AML-193 (cell line): Measurements from ENCODE around the gene IL12RB1.
"Not testable (repeated sequence)": the region's sequence is repeated elsewhere in the genome, so short reads cannot be mapped to it uniquely, and the experiment has no call there.

Experiments used
- DNase-seq, 2 experiments: peaks; one replicate each; lab custom pipeline; 2025; lab: John Stamatoyannopoulos, UW

The IL12RB1 gene

DNA sequence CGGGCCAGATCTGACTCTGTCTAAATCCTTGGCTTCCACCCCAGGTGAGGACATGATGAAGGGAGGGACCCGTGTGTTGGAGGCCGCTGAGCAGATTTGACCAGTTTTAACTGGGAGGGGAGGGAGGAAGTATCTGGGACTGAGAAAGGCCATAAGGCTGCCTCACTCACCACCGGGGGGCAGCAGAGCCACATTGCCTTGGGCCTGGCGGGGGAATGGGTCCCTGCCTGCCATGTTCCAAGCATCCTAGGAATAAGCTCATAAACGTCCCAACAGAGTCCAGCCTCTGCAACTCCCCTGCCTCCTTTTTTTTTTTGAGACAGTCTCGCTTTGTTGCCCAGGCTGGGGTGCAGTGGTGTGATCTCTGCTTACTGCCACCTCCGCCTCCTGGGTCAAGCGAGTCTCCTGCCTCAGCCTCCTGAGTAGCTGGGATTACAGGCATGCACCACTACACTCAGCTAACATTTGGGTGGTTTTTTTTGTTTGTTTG lies 26.3 kb upstream of the IL12RB1 start:
- peak; percentile 66 to 71 for DNase-seq

DNA sequence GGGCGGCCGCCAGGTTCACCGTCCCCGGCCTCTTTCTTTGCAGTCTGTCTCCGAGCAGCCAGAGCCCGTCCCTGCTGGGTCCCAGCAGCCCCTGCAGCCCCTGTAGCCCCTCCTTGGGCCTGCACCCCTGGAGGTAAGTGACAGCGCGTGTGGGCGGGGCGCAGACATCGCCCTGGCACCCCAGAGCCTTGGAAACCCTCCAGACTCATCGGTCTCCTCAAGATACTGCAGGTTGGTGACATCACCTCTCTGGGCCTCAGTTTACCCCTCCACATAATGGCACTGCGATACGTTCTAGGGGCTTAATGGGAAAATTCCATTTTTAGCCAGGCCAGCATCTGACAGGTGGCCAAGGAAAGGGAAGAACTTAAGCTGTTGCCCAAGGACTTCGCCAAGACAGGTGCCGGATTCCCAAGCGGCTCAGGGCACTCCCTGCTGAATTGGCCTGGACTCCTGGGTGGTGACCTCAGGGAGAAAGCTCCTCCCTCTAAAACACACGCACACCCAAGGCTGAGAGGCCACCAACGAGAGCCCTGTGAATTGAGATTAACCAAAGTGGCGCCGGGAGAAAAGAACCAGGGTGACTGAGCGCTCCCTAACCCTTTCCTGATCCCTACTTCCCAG lies 24.0 kb upstream of the IL12RB1 start:
- DNase-seq, result no peak

DNA sequence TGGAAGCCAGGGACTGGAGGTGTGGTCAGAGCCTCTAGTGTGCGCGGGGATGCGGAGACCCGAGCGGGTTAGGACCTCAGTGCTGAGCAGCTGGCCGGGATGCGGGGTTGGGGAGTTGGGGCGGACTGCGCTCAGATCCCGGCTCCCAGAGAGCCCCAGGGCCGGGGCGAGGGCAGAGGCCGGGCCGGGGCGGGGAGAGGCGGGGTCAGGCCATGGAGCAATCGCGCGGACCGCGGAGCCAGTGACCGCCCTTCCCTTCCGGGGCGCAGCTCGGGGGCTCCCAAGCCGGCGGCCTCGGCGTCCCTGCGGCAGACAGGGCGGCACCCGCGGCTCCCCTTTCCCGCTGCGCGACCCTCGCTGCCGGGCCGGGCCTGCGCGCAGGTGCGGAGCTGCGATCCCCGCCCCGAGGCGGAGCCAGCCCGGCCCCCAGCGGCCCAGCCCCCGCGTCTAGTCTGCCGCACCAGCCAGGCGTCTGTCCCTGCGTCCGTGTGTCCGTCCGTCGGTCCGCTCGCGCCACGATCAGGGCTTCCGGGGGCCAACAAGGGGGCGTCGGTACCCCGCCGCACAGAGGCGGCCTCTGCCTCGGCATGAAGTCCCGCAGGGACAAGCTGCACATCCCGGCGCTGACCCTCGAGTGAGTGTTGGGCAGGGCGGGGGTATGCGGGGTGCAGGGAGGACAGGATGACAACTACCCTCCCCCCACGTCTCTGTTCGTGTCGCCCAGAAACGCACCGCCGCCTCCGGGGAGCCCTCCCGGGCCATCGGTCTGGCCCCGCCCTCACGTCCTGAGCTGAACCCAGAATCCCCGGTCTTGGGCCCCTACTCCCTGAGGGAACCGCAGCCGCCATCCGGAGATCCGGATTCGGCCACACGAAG lies 23.2 kb upstream of the IL12RB1 start:
- DNase-seq, result peak; percentile 26 to 42

DNA sequence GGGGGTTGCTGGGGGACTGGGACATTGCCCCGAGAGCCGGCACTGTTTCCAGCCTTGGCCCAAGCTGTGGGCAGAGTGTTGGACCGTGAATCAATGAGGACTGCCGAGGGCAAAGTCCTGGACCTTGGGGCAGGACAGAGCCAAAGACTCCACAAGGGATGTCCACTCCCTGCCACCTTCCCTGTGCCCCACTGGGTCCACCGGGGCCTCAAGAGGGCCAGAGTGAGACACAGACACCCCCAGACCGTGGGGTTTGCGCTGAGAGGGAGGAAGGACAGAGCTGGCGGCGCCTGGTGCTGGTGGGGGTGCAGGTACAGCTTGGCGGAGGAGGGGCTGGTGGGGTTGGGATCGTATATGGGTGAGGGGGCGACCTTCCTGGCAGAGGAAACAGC lies 22.6 kb upstream of the IL12RB1 start:
- no peak for DNase-seq

DNA sequence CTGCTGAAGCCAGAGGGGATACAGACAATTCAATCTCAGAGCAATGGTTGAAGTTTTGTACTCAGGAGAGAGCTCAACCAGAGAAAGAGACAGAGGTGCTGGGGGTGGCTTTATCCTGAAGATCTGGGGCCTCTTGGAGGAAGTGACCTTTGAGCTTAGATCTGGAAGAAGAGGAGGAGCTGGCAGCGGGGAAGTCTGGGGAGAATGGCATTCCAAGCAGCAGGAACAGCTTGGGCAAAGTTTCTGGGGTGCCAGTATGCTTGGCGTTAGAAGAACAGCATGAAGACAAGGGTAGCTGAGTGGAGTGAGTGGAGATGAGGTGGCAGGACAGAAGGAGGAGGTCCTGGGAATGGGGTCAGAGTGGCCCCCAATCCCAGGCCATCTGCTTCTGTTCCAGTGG lies 22.2 kb upstream of the IL12RB1 start:
- DNase-seq, result no peak

DNA sequence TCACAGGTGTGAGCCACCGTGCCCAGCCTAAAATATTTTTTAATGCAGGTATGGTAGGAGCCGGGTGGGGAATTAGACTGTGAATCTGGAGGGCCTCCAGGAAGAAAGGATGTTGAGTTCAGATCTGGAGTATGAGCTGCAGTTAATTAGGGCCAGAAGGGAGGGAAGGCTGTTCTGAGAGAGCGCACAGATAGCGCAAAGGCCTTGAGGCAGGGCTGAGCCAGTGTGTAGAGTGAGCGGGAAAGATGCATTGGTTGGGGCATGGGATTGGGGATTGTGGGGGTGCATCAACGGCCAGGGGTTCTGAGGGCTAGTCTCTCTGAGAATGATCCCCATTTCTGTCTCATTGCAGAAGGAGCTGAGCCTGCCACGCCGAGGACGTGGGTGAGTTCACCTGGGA lies 20.5 kb upstream of the IL12RB1 start:
- DNase-seq, result no peak

DNA sequence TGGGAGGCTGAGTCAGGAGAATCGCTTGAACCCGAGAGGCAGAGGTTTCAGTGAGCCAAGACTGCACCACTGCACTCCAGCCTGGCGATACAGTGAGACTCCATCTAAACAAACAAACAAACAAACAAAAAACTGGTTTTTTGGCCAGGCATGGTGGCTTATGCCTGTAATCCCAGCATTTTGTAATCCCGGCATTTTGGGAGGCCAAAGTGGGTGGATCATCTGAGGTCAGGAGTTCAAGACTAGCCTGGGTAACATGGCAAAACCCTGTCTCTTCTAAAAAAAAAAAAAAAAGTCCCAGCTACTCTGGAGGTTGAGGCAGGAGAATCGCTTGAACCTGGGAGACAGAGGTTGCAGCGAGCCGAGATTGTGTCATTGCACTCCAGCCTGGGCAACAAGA lies 18.5 kb upstream of the IL12RB1 start:
- DNase-seq, result not testable (repeated sequence)

DNA sequence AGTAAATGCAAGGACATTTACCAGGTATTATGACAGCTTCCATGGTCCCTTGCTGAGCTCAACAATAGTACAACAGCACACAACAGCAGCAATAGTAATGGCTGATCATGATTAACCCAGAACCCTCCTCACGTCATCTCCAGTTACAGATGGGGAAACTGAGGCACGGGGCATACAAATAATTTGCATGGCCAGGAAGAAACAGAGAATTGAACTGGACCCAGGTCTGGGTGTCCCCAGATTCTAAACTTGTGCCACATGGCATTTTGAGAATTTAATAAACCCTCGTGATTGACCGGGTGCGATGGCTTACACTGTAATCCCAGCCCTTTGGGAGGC lies 18.0 kb upstream of the IL12RB1 start:
- DNase-seq, result no peak

DNA sequence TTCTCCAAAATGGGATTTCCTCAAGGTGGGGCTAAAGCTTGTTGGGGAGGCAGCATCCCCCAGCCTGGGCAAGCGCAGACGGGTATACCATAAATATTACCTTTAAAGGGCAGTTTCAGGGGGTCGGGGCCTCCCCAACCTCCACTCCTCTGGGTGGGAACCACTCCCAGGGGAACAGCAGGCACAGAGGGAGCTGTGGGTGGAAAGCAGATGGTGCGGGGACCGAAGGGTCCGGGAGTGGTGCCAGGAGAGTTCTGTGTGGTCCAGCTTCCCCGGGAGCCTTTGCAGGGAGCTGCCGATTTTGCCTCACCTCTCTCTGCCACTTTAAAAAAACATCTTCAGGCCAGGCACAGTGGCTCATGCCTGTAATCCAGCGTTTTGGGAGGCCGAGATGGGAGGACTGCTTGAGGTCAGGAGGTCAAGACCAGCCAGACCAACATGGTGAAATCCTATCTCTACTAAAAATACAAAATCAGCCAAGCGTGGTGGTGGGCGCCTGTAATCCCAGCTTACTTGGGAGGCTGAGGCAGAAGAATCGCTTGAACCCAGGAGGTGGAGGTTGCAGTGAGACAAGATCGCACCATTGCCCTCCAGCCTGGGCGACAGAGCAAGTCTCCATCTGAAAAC lies 16.3 kb upstream of the IL12RB1 start:
- DNase-seq, result no peak

DNA sequence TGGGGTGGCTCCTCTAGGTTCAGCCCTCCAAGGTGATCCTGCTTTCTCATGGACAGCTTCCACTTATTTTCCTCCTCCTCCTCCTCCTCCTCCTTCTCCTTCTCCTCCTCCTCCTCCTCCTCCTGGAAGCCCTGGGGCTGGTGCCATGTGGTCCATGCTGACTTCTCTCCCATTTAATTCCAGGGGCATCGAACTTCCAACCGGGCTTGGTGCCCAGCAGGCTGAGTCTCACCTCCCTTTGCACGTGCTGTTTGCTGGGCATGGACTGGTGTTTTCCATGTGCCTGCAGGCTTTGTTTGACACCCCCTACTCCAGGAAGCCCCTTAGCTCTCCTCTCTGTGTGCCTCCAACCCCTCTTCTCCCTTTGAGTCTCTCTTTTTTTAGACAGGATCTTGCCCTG lies 14.5 kb upstream of the IL12RB1 start:
- no peak for DNase-seq

DNA sequence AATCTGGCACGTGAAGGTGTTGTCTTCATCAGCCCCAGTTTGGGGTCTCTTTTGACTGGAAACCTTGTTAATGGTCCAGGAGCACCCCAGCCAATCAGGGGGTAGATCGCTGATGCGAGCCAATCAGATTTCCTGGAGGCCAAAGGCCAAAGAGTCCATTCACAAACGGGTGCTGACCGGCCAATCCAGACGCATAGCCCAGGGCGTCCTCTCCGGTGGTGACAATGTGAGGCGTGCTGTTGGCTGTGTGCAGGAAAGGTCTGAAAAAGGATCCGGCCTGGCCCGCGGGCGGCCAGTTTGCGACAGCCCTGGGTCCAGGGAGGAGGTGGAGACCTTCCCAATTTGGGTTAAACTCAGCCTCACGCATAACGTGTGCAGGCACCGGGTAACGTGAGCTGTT lies 14.0 kb upstream of the IL12RB1 start:
- DNase-seq, result no peak

DNA sequence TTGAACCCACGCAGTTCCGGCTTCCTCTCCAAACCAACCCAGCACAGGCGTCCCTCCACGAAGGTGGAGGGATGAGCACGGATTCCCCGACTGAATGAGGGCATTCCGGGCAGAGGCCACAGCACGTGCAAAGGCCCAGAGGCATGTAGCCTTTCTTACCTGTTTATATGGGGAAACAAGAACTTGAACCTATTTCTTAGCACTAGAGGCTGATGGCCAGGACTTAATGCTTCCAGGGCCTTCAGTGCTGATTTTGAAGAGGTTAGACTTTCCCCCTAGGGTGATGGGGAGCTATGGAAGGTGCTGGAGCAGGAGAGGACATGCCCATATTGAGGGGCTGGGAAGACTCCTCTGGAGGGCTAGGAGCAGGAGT lies 12.9 kb upstream of the IL12RB1 start:
- DNase-seq, result no peak

DNA sequence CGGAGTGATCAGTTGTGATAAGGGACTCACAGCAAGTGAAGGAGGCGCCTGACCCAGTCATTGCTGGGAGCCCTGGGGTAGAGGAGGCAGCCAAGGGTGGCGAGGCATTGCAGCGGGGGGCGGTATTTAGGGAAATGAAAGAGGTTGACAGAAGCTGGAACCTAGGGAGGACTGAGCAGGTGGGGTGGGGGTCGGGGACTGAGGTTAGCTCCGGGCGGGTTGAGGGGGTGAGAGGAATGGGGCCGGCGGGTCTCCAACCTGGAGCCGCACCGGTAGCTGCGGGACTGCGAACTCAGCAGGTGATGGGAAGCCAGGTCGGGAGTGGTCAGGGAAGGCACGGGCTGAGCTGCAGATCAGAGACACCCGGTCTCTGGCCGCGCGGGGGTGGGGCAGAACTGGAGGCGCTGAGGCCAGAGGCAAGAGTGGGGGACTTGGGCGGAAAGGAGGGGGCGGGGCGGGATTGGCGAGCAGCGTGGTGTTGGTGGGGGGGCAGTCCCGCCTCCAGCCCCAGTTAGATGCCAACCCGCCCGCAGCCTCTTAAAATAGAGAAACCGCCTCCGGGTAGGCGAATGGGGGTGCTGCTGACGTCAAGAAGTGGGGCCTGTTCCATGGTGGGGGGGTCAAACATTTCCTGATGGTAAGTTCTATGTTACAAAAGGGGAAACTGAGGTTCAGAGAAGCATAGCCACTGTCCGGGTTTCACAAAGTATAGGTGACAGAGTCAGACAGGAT lies 12.3 kb upstream of the IL12RB1 start:
- no peak for DNase-seq

DNA sequence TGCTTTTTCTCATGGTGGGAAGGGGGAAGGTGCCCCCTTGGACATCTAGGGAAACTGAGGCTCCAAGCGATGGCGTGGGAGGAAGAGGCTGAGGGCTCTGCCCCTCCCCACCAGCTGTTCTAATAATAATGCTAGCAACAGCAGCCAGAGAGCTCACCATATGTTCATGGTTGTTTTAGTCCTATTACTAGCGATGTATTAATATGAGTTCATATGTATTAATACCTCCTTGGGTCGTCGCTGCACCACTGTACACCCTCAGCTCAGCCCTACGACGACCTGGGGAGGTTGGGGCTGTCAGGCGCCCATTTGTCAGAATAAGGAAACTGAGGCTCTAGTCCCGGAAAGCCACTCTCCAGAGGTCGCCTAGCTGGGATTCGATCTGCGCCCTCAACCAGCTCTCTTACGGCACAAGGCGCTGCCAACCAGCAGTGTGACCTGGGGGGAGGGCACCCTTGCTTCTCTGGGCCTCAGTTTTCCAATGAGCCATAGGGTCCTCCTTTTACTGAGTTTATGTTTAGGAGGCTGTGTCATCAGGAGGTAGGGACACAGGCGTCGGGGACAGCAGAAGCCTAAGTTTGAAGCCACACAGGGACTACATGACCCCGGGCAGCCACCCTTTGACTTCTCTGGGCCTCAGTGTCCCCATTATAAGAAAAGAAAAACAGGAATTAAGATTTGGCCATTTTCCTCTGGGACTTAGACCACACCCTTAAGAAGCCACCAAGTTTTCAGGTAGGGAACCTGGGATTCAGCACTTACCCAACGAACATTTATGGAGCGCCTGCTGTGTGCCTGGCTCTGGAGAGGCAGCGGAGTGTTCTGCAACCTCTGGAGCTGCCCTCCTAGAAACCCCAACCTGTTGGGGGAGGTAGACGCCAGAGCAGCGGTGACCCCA lies 11.5 kb upstream of the IL12RB1 start:
- DNase-seq, result no peak

DNA sequence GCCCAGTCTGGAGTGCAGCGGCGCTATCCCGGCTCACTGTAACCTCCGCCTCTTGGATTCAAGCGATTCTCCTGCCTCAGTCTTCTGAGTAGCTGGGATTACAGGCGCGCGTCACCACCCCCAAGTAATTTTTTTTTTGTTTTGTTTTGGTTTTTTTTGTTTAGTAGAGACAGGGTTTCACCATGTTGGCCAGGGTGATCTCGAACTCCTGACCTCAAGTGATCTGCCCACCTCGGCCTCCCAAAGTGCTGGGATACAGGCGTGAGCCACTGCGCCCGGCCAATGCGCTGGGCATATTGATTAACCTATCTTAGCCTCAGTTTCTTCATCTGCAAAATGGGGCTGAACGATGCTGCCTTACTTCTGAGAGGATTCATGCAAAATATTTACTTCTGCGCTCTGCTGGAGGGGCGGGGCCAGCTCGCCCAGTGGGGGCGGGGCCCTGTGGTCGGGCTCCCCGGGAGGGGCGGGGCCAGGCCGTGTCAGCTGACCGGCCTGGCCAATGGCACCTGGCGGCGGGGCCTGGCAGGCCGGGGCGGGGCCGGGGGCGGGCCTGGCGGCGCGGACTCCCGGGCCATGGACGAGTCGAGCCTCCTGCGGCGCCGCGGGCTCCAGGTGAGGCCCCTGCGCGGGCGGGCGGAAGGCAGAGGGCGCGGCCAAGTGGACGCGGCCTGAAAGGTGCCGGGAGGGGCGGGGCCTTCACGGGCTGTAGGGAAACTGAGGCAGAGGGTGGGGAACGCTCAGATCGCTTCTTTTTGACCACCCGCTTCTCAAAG lies 10.7 kb upstream of the IL12RB1 start, which contains the start of gene MAST3:
Gene MAST3 (plus strand): TSS at position 562 of the 776 bp plus-strand sequence. CDS start 15 bp downstream, at position 577.
- DNase-seq, result peak; percentile 76 to 78

DNA sequence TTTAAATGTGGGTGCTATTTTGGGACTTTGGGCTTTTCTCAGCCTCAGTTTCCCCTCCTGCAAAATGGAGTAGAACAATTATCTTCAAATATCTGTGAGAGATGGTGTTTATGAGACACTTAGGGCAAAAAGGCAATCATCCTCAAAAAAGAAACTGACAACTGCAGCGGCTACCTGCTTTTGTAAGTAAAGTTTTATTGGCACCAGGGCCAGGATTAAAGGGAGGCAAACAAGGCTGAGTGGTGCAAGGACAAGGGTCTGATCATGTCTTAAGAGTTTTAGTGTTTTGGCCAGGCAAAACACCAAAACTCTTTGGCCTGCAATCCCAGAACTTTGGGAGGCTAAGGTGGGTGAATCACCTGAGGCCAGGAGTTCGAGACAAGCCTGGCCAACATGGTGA lies 9.5 kb upstream of the IL12RB1 start:
- no peak for DNase-seq

DNA sequence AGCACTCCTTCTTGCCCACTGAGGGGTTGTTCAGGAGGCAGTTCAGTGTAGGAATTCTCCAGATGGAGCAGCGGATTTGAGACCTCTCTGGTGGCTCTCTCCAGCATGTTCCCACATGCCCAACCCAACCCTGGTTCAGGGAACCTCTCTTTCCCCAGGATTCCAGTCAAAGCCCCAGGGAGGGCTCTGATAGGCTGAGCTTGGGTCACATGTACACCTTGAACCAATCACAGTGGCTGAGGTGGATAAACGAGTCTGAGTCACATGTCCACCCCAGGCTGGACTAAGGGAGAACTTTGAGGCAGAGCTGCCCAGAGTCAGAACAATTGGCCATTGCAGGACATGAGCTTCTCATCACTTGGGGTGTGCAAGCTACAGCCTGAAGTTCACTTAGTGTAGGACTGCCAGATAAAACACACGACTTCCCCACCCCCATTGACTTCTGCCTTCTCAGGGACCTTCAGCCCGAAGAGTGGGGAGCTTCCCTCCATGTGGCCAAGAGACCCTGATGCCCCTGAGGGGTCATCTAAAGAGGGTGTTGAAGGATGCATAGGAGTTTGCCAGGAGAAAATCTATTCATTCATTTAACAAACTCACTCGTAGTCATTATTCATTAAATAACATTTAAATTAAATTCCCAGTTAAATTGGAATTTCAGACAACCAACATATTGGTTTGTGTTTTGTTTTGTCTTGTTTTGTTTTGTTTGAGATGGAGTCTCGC lies 6.9 kb upstream of the IL12RB1 start:
- no peak for DNase-seq

DNA sequence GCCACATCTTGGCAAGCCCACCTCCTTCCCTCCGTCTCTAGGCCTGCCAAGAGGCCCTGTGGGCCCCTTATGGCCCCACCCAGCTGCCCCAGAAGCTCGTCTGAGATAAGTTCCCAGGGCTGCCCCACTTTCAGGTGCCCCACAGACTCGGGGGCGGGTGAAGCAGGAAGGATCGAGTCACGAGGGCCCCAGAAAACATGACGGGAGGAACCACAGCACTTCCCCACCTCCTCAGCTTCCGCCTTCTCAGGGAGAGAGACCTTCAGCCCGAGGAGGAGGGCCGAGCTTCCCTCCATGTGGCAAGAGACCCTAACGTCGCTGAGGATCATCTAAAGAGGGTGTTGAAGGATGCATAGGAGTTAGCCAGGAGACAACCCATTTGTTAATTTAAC lies 4.5 kb upstream of the IL12RB1 start:
- DNase-seq, result peak; percentile 60 to 67

DNA sequence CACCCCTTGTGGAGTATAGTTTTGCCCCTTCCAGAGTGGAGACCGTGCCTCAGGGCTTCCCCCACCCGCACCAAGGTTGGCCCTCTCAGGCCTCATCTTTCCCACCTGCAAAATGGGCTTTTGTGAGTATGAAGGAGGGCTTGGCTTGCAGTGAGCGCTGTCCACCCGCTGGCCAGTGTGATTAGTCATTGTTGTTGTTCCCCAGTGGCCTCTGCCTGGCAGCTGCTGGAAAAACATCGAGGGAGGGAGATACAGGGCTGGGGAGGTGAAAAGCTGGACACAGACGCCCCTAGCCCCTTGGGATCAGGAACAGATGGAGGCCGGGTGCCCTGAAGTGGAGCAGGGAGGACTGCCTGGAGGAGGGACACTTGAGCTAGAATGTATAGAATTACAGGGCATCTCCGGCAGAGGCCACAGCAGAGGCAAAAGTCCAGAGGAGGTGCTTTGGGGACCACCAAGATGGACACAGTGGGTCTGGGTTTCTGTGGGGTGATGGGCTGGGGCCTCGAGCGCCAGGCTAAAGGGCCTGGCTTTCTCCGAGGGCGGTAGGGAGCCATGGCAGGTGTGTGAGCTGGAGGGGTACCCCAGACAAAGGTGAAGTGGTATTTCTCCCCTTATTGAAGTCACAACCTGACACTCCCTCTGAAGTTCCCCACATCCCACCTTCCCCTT lies 3.9 kb upstream of the IL12RB1 start:
- no peak for DNase-seq
